ENCODE measurements around the gene NHEJ1. TPM values are rescaled to one million over a fixed set of nuclear protein-coding genes. Genes with fewer than 3 reads are reported as not detected.

The NHEJ1 gene
- total and polyA plus RNA-seq, 2 of the 13 experiments (the other 11 are each of a cell fraction or from before 2014, with no cell fraction given): 30.0 to 30.7 TPM

DNA sequence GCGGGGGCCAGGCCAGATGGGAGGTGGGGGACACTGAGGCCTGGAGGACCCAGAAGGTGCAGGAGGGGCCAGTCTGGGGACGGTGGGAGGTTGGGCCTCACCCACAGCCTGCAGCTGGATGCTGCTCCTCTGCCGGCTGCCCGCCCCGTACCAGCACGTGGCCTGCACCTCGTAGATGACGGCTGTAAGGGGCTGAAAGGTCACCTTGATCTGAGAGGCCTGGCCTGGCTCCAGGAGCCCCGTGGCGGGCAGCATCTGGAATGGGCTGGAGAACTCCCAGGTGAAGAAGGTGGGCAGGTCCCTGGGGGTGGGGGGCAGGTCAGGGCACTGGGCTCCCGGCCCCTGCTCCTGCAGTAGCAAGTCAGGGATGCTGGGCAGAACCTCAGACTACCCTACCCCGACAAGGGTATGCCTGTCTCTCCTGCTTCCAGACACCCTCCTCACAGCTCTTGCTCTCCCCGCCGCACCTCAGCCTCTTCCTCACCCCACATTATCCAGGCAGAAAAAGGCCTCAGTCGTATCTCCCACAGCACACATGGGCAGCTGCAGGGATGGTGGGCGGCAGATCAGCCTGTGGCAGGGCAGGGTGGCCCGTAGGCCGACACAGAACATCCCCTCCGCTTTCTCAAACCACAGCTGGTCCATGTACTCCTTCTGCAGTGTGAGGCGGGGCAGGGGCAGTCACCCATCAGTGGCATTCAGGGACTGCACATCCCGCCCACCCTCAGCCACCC is 129.4 kb downstream of the NHEJ1 start:
- ATAC-seq (no peak), DNase-seq (ENCODE audit: low spot score) (no peak), FAIRE-seq (no peak)
- TF ChIP-seq, protein P1, sequence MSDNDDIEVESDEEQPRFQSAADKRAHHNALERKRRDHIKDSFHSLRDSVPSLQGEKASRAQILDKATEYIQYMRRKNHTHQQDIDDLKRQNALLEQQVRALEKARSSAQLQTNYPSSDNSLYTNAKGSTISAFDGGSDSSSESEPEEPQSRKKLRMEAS (IDR thresholded peaks at IDR 0.05): peak; percentile 47; the same call in 1 of the 2 replicates
- TF ChIP-seq EZH2 (conservative IDR thresholded peaks at IDR 0.05; ENCODE audit: low read depth, low read length) (peak; percentile 79; the same call in 1 of the 2 replicates), ZNF552 (CRISPR knock-in tag; IDR thresholded peaks at IDR 0.05; ENCODE audit: borderline replicate concordance) (no peak)
- POLR2A ChIA-PET: no interaction called here
- no peak overlapping the region for H3K4me2 ChIP-seq (ENCODE audit: low read depth, low read length)
- no peak overlapping the region for H2AFZ ChIP-seq (ENCODE audit: low read length)
- WGBS (ENCODE audit: low lambda C conversion rate): 48% methylated on average over 7 of the region's 21 CpGs
- intact Hi-C loops (cut with micrococcal nuclease; ENCODE audit: unreplicated experiment) (no loop called here), in situ Hi-C loops (cut with HindIII; ENCODE audit: extremely low pct_ligation_motif_present, low pct_unique_long_range_greater_than_20kb) (no loop called here)
- peaks cover 13 to 78% of the 10 kb centered on the region in 2 experiments for H3K27me3 ChIP-seq (ENCODE audit: control insufficient read depth in 1 of 2, insufficient read depth in 2 of 2, low read length in 2 of 2)
- BruUV-seq (replicated peaks): no TSS peak
- H3K36me3 ChIP-seq (replicated peaks in 1 of 2; ENCODE audit: control insufficient read depth in 1 of 2, insufficient read depth in 2 of 2, low read length in 2 of 2): no peaks in the 10 kb centered on the region
- no peaks in the 10 kb centered on the region for H3K79me2 ChIP-seq (ENCODE audit: insufficient read depth, low read length)
- H3K27ac ChIP-seq (ENCODE audit: extremely low read length, insufficient read depth, low read length): no peak overlapping the region
- H3K4me1 ChIP-seq (ENCODE audit: insufficient read depth, low read length): no peaks in the 10 kb centered on the region
- CTCF ChIA-PET (ENCODE audit: low intra/inter-chr PET ratio, low total read pairs): interaction anchor here (3.1 to 3.2 kb wide), 2 partner anchors 88 to 124 kb away, joined by 27 to 48 read pairs; no protein-coding TSS in a partner anchor
- peaks cover 12% of the 10 kb centered on the region; the same call in 1 of the 2 replicates for H4K20me1 ChIP-seq (ENCODE audit: insufficient read depth, low read length)
- no peak overlapping the region for H3K4me3 ChIP-seq (replicated peaks in 1 of 3; ENCODE audit: insufficient read depth in 1 of 3, low read depth in 2 of 3, low read length in 3 of 3)
- no peaks in the 10 kb centered on the region for H3K9me3 ChIP-seq (ENCODE audit: low read length)
- no peak overlapping the region for H3K9ac ChIP-seq (ENCODE audit: insufficient read depth, low read depth, low read length)

DNA sequence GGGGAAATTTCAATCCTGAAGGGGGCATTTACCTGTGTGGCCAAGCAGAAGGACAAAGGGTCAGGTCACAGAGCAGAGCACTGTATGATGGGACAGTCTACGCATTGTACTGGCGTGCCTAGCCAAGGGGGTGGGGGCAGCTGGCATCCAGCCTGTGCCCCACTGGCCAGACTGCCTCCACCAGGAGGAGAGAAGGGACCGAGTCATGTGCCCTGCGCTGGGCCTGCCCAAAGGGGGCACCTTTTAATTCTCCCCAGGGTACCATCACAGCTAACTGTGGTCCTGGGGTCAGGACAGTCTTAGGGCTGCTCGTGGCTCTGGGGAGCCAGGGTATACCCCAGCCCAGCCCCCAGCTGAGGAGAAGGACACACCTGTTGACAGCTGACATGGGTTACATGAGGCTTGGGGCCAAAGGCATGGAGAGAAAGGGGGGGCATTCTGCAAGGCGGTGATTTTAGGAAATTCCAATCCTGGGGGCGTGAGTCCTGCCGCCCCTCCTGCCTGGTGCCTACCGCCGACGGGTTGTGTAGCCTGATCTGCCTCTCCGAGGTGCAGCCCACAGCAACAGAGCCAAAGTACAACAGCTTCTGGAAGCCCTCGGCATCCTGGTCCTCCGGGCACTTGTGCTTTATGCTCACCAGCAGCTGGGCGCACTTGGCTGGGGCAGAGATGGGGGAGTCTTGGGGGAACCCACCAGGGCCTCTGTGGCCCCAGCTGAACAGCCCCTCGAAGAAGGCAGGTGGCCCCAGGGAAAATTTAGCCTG is 130.3 kb downstream of the NHEJ1 start:
- intact Hi-C loops (cut with micrococcal nuclease; ENCODE audit: unreplicated experiment) (no loop called here), in situ Hi-C loops (cut with HindIII; ENCODE audit: extremely low pct_ligation_motif_present, low pct_unique_long_range_greater_than_20kb) (no loop called here)
- ChIA-PET POLR2A (interaction anchor here (0.9 to 1.3 kb wide), 3 partner anchors 29 to 125 kb away, joined by 3 to 5 read pairs (median 3); no protein-coding TSS in a partner anchor), CTCF (ENCODE audit: low intra/inter-chr PET ratio, low total read pairs) (interaction anchor here (1.1 to 3.2 kb wide), 6 partner anchors 27 to 125 kb away, joined by 3 to 48 read pairs (median 4); no protein-coding TSS in a partner anchor)
- TF ChIP-seq, protein P2, sequence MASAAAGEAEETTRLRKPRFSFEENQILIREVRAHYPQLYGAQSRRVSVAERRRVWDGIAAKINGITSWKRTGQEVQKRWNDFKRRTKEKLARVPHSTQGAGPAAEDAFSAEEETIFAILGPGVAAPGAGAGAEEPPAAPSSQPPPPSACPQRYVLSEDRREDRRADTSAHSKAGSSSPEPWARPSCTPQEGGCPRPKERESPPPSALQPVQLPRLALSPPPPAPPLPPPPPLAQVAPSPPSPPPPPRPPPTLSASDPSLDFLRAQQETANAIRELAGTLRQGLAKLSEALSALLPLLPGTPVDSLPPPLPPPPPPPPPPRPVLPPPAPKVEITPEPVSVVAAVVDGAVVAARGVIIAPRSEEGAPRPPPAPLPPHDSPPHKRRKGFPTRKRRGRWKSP (CRISPR knock-in tag; IDR thresholded peaks at IDR 0.05): no peak
- TF ChIP-seq ZNF747 (CRISPR knock-in tag; IDR thresholded peaks at IDR 0.05; ENCODE audit: borderline replicate concordance) (no peak), PLRG1 (conservative IDR thresholded peaks at IDR 0.05) (no peak), ELF4 (CRISPR knock-in tag; IDR thresholded peaks at IDR 0.05; ENCODE audit: borderline replicate concordance) (no peak), ZNF768 (CRISPR knock-in tag; IDR thresholded peaks at IDR 0.05) (no peak), SMAD1 (CRISPR knock-in tag; IDR thresholded peaks at IDR 0.05; ENCODE audit: borderline replicate concordance, low read depth) (no peak), FLYWCH1 (CRISPR knock-in tag; IDR thresholded peaks at IDR 0.05) (no peak)
- TF ChIP-seq, protein P3, sequence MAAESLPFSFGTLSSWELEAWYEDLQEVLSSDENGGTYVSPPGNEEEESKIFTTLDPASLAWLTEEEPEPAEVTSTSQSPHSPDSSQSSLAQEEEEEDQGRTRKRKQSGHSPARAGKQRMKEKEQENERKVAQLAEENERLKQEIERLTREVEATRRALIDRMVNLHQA (CRISPR knock-in tag; IDR thresholded peaks at IDR 0.05): no peak
- Histone ChIP-seq H3K4me3 (replicated peaks in 1 of 3; ENCODE audit: insufficient read depth in 1 of 3, low read depth in 2 of 3, low read length in 3 of 3) (no peak overlapping the region), H3K36me3 (replicated peaks in 1 of 2; ENCODE audit: control insufficient read depth in 1 of 2, insufficient read depth in 2 of 2, low read length in 2 of 2) (no peaks in the 10 kb centered on the region), H3K4me2 (ENCODE audit: low read depth, low read length) (no peak overlapping the region), H3K27ac (ENCODE audit: extremely low read length, insufficient read depth, low read length) (no peak overlapping the region), H3K27me3 (ENCODE audit: control insufficient read depth in 1 of 2, insufficient read depth in 2 of 2, low read length in 2 of 2) (peaks cover 15 to 78% of the 10 kb centered on the region in 2 experiments), H3K4me1 (ENCODE audit: insufficient read depth, low read length) (no peaks in the 10 kb centered on the region), H3K9me3 (ENCODE audit: low read length) (no peaks in the 10 kb centered on the region), H3K9ac (ENCODE audit: insufficient read depth, low read depth, low read length) (no peak overlapping the region), H4K20me1 (ENCODE audit: insufficient read depth, low read length) (peaks cover 14% of the 10 kb centered on the region; the same call in 1 of the 2 replicates), H3K79me2 (ENCODE audit: insufficient read depth, low read length) (no peaks in the 10 kb centered on the region), H2AFZ (ENCODE audit: low read length) (no peak overlapping the region)
- WGBS (ENCODE audit: low lambda C conversion rate): 54% methylated on average over 12 of the region's 16 CpGs
- ATAC-seq (peak; percentile 25), DNase-seq (ENCODE audit: low spot score) (no peak), FAIRE-seq (no peak)
- BruUV-seq (replicated peaks): no TSS peak

Measured in HepG2 (cell line).